HEK293T (cell line): Measurements from ENCODE around the gene EVC2.

Experiments used
- FOXM1 ChIP-seq: fragments of 450-650 bp; IDR thresholded peaks from 2 replicates; pipeline ENCODE4 v1.6.1; 2017; ENCODE audit warnings: mild to moderate bottlenecking, borderline replicate concordance
- ZNF384 ChIP-seq: fragments of 450-650 bp; IDR thresholded peaks from 2 replicates; pipeline ENCODE4 v1.6.1; 2016

DNA sequence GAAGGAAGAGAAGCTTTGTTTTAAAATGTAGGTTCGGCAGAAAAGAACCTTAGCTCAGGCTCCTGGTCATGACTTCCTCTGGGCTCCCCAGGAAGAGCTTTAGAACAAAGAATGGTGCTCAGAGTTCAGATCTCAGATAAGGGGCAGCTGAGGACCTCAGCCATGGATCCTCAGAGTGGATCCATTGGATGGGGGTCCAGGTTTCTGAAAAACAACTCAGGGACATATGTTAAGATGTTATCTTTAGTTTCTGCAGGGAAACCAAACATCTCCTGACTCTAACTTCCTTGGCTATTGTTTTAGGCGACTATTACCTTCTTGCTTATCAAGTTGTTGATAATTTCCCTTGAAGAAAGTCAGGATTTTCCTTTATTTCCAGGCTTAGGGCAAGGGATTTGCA, 8.0 kb upstream of the EVC2 start:
- TF ChIP-seq FOXM1, result no peak
- no peak for TF ChIP-seq ZNF384
